ENCODE data around the gene SELENON. TPM values are rescaled to one million over a fixed set of nuclear protein-coding genes. Genes with fewer than 3 reads are reported as not detected.

Gene SELENON
- total RNA-seq, 1 donor from 2014 or later = 64.1 TPM

DNA sequence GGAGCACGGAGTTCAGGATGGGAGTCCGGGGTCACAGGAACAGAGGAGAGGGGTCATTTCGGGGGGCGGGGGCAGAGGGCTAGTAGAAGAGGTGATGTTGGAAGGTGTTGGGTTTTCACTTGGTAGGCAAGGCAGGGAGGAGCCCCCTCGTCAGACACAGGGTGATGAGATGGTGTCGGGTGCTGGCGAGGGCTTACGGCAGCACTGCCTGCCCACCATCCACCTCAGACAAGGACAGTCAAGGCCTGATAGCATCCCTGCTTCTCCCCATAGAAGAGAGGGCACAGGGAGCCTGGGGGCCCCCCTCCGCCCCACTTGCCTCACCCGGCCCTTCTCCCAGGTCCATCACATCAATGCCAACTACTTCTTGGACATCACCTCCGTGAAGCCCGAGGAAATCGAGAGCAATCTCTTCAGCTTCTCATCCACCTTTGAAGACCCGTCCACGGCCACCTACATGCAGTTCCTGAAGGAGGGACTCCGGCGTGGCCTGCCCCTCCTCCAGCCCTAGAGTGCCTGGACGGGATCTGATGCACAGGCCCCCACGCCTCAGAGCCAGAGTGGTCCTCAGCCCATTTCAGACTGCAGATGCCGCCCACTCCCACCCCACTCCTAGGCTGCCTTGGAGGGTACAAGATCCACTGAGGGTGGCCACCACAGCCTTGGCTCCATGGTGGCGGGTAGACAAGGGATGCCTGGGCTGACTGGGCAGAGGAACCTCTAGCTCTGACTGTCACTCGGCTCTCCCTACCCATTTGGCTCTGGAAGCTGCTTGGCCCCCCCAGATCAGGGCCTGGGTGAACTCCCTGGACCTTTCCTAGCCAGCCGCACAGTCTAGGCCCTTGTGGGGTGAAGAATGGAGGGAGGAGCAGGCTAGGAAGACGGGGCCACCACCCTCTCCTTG is 15.5 kb downstream of the SELENON start:
- FAIRE-seq = no peak
- no peaks in the 10 kb centered on the region for H3K27me3 Mint-ChIP-seq (ENCODE audit: low read depth, unreplicated experiment)
- Histone ChIP-seq H3K27ac (ENCODE audit: low read depth, low read length) (no peak overlapping the region), H3K9me3 (ENCODE audit: insufficient read depth, low read depth, low read length) (no peaks in the 10 kb centered on the region), H2AFZ (ENCODE audit: low read depth, low read length) (no peak overlapping the region), H3K36me3 (ENCODE audit: insufficient read depth, low read length) (no peaks in the 10 kb centered on the region), H3K9ac (ENCODE audit: low read length) (no peak overlapping the region), H3K4me3 (ENCODE audit: insufficient read depth, low read depth, low read length) (no peak overlapping the region), H3K4me2 (ENCODE audit: low read length) (no peak overlapping the region), H4K20me1 (ENCODE audit: insufficient read depth, low read length) (peaks cover 8% of the 10 kb centered on the region), H3K27me3 (ENCODE audit: insufficient read depth, low read length) (no peaks in the 10 kb centered on the region), H3K79me2 (ENCODE audit: insufficient read depth, low read length) (peaks cover 7% of the 10 kb centered on the region), H3K4me1 (ENCODE audit: insufficient read depth, low read length) (peaks cover 7% of the 10 kb centered on the region)
- peaks cover 2% of the 10 kb centered on the region for H3K9me3 Mint-ChIP-seq (ENCODE audit: unreplicated experiment)
- H3K36me3 Mint-ChIP-seq (ENCODE audit: low read depth, unreplicated experiment) = peaks cover 4% of the 10 kb centered on the region
- no peak for DNase-seq (ENCODE audit: low read depth)
- peaks cover 14% of the 10 kb centered on the region for H3K4me1 Mint-ChIP-seq (ENCODE audit: low read depth, unreplicated experiment)
- no peak overlapping the region for H3K4me3 Mint-ChIP-seq (ENCODE audit: unreplicated experiment)
- TF ChIP-seq EZH2 (IDR thresholded peaks at IDR 0.05; ENCODE audit: insufficient read depth, low read length) (no peak), CTCF (IDR thresholded peaks at IDR 0.05; ENCODE audit: insufficient read depth, low read depth, low read length) (no peak)
- peak overlapping the region; percentile 0 for H3K27ac Mint-ChIP-seq (ENCODE audit: unreplicated experiment)

GRCh38 chr1:25816112-25816718 is 16.2 kb downstream of the SELENON start:
- TF ChIP-seq CTCF (IDR thresholded peaks at IDR 0.05; ENCODE audit: insufficient read depth, low read depth, low read length) (no peak), EZH2 (IDR thresholded peaks at IDR 0.05; ENCODE audit: insufficient read depth, low read length) (no peak)
- no peak for FAIRE-seq
- H3K27ac Mint-ChIP-seq (ENCODE audit: unreplicated experiment) = no peak overlapping the region

More at GRCh38 chr1:25816112-25816718, 16.2 kb downstream of the SELENON start:
- H3K4me2 ChIP-seq (ENCODE audit: low read length) = no peak overlapping the region
- H3K79me2 ChIP-seq (ENCODE audit: insufficient read depth, low read length) = peaks cover 15% of the 10 kb centered on the region
- H3K27ac ChIP-seq (ENCODE audit: low read depth, low read length) = no peak overlapping the region
- H3K4me1 ChIP-seq (ENCODE audit: insufficient read depth, low read length) = peaks cover 14% of the 10 kb centered on the region
- no peak for DNase-seq (ENCODE audit: low read depth)
- H3K36me3 Mint-ChIP-seq (ENCODE audit: low read depth, unreplicated experiment) = peaks cover 4% of the 10 kb centered on the region
- peaks cover 9% of the 10 kb centered on the region for H4K20me1 ChIP-seq (ENCODE audit: insufficient read depth, low read length)
- no peaks in the 10 kb centered on the region for H3K27me3 ChIP-seq (ENCODE audit: insufficient read depth, low read length)
- H3K9me3 ChIP-seq (ENCODE audit: insufficient read depth, low read depth, low read length) = no peaks in the 10 kb centered on the region
- no peak overlapping the region for H3K9ac ChIP-seq (ENCODE audit: low read length)
- peaks cover 2% of the 10 kb centered on the region for H3K9me3 Mint-ChIP-seq (ENCODE audit: unreplicated experiment)
- no peak overlapping the region for H2AFZ ChIP-seq (ENCODE audit: low read depth, low read length)
- H3K27me3 Mint-ChIP-seq (ENCODE audit: low read depth, unreplicated experiment) = no peaks in the 10 kb centered on the region
- H3K4me1 Mint-ChIP-seq (ENCODE audit: low read depth, unreplicated experiment) = peaks cover 17% of the 10 kb centered on the region
- no peak overlapping the region for H3K4me3 Mint-ChIP-seq (ENCODE audit: unreplicated experiment)
- H3K4me3 ChIP-seq (ENCODE audit: insufficient read depth, low read depth, low read length) = no peak overlapping the region
- no peaks in the 10 kb centered on the region for H3K36me3 ChIP-seq (ENCODE audit: insufficient read depth, low read length)
